GM12892 (cell line): ENCODE results near the gene OR14A16.

ENCODE experiments used
- POLR2A ChIP-seq: IDR thresholded peaks from 2 replicates; pipeline ENCODE4 v1.6.1; 2011; ENCODE audit warnings: low read depth, low read length, control low read depth
- POLR2AphosphoS5 ChIP-seq: IDR thresholded peaks from 2 replicates; pipeline ENCODE4 v1.6.1; 2011; ENCODE audit warnings: low read depth, low read length, control low read depth
- TAF1 ChIP-seq: IDR thresholded peaks from 2 replicates; pipeline ENCODE4 v1.6.1; 2011; ENCODE audit warnings: low read depth, mild to moderate bottlenecking, control low read depth, low read length, borderline replicate concordance

DNA sequence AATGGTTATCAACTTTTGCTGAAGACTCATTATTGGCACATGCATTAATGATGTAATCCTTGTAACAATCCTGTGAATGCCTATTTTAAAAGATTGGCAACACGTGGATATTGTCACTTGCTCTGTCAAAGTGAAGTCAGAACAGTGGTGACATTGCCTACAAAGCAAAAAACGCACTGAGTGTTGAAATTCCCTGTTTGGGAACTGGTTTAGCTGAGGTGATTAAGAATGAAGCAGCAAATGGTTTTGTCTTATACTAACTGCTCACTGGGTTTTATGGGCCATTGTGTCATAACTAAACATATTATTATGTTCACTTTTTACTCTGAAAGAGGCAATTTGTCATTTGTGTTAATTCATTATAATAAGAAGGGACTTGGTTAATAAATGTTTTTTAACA is 11.3 kb downstream of the OR14A16 start:
- no peak for TF ChIP-seq POLR2A
- no peak for TF ChIP-seq POLR2AphosphoS5
- no peak for TF ChIP-seq TAF1
